ENCODE data around the gene CDH3.

CDH3 gene

DNA sequence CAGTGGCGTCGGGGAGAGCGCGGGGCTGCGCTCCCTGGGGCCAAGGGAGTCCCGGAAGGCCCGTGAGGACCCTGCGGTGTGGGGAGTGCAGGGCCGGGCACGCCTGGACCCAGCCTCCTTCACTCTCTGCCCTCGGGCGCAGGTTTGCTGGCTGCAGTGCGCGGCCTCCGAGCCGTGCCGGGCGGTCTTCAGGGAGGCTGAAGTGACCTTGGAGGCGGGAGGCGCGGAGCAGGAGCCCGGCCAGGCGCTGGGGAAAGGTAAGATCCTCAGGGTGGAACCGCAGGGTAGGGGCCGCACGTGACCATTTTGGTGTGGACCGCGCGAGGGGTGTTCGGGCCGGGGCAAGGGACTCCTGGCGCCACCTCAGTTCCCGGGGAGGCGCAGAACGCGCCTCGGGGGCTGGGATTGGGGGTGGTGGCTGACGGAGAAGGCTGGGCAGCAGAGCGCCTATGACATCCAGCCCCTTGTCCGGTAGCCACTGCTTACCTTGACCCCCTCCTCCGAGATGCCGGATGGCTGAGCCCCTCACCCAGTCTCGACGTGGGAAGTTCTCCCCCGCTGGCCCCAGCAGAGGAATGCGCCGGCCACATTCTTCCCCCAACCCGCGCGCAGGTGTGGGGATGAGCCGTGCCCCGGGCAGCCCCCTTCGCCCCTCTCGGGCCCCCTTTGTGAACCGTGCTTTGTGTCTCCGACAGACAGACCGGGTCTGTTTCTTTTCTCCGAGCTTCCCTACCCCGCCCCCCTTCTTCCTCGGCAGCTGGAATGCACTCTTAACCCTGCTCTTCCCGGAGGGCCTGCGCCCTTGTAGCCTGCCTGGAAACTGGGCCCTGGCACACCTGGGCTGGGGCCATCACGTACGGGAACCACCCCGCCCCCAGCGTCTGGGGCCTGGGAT, 631 bp downstream of the CDH3 start:
- no peak for DNase-seq (ENCODE audit: low read depth in 2 of 2)
- H3K4me3 ChIP-seq (replicated peaks in 1 of 2; ENCODE audit: low read depth in 2 of 2, low read length in 2 of 2): no peak overlapping the region
- TF ChIP-seq, protein P1, sequence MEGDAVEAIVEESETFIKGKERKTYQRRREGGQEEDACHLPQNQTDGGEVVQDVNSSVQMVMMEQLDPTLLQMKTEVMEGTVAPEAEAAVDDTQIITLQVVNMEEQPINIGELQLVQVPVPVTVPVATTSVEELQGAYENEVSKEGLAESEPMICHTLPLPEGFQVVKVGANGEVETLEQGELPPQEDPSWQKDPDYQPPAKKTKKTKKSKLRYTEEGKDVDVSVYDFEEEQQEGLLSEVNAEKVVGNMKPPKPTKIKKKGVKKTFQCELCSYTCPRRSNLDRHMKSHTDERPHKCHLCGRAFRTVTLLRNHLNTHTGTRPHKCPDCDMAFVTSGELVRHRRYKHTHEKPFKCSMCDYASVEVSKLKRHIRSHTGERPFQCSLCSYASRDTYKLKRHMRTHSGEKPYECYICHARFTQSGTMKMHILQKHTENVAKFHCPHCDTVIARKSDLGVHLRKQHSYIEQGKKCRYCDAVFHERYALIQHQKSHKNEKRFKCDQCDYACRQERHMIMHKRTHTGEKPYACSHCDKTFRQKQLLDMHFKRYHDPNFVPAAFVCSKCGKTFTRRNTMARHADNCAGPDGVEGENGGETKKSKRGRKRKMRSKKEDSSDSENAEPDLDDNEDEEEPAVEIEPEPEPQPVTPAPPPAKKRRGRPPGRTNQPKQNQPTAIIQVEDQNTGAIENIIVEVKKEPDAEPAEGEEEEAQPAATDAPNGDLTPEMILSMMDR (IDR thresholded peaks at IDR 0.05; ENCODE audit: low read depth, low read length): no peak

DNA sequence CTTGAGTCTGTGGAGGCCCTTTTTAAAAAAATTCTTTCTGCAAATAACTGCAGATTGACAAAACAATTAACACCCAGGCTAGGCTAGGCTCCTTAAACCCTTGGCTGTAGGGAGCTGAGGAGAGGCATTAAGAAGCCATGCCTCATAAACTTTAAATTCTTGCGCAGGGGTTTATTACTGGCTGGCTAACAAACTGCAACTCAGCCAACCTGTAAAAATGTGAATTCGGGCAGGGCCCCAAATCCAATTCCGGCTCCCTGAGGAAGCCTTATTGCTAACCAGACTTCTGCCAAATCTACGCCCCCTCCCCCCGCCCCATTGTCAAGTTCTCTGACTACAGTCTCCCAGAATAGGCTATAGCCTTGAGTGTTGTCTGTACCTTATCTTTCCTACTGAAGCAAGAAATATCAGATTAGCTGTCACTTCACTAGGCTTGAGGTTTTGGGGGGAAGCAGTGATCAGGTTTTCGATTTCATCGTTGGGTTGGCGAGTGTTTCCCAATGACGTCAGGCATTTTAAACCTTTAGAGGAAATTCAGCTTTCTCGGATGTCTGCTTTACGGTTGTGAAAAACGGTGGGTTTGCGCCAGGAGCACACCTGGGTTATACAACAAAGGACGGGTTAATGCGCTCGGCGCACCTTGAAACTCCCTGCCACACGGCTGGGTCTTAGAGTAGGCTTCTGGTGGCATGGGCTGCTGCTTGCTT, 2.0 kb downstream of the CDH3 start:
- no peak for DNase-seq (ENCODE audit: low read depth in 2 of 2)
- no peak overlapping the region for H3K4me3 ChIP-seq (replicated peaks in 1 of 2; ENCODE audit: low read depth in 2 of 2, low read length in 2 of 2)
- TF ChIP-seq, protein P1 (IDR thresholded peaks at IDR 0.05; ENCODE audit: low read depth, low read length): no peak

DNA sequence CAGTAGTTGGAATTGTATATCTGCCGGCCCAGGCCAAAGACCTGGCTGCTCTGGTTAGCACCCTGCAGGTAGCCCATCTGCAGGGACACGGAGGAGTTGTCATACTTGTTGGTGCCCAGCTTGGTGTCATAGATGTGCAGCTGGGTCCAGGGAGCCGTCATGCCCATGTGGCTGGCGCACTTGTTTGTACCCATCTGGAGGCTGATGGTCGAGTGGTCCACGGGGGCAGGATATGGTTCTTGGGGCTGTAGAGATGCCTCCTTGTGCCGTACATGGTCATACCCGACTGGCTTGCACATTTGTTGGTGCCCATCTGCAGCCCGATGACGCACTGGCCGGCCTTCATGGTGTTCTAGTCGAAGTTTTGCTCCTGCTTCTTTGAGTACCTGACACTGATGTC, 6.0 kb downstream of the CDH3 start:
- no peak overlapping the region for H3K4me3 ChIP-seq (replicated peaks in 1 of 2; ENCODE audit: low read depth in 2 of 2, low read length in 2 of 2)
- TF ChIP-seq, protein P1 (IDR thresholded peaks at IDR 0.05; ENCODE audit: low read depth, low read length): no peak
- no peak for DNase-seq (ENCODE audit: low read depth in 2 of 2)

DNA sequence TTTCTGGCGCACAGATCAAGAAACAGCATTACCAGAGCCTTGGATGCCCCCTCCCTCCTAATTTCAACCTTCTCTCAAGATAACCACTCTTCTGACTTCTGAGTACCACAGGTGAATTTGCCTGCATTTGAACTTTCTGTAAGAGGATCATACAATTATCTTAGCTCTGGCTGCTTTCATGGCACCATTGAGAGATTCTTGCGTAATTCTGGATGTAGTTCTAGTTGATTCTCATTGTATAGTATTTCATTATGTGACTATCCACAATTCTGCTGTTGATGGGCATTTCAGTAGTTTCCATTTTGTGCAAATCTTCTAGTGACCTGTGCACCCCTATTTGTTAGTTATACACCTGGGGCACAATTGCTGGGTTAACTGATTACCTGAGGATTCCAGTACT, 7.5 kb downstream of the CDH3 start:
- H3K4me3 ChIP-seq (replicated peaks in 1 of 2; ENCODE audit: low read depth in 2 of 2, low read length in 2 of 2): no peak overlapping the region
- no peak for DNase-seq (ENCODE audit: low read depth in 2 of 2)
- TF ChIP-seq, protein P1 (IDR thresholded peaks at IDR 0.05; ENCODE audit: low read depth, low read length): no peak

DNA sequence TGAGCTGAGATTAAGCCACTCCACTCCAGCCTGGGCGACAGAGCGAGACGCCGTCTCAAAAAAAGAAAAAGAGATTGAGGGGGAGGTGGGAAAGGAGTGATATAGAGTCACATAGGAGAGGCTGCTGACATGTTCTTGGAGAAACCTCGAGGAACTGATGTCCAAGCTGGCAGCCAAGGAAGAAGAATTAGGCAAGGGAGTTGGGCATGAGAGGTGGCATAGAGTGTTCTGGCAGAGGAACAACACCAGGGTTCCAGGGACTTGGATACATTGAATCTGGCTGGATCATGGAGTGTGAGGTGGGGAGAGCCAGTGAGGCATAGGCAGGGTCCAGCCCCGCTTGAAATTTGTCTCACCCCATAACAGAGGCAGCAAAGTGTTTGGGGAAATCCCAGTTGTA, 10.7 kb downstream of the CDH3 start:
- TF ChIP-seq, protein P1 (IDR thresholded peaks at IDR 0.05; ENCODE audit: low read depth, low read length): no peak
- no peak for DNase-seq (ENCODE audit: low read depth in 2 of 2)
- no peak overlapping the region for H3K4me3 ChIP-seq (replicated peaks in 1 of 2; ENCODE audit: low read depth in 2 of 2, low read length in 2 of 2)

DNA sequence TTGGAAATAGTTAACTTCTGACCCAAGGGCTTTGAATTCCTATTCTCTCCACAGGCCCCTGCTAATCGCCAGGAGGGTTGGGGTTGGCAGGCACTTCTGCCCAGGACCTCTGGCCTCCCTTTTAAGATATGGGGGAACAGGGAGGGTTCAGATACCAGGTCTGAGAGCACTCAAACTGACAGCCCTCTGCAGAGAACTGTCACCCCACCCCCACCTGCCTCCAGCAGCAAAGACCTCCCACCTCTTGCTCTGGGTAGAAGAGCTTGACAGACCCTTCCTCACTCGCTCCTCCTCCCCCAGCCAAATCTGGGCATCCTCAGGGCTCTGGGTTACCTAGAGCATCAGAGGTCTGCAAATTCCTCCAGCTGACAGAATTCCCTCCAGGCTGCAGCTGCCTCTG, 11.6 kb downstream of the CDH3 start:
- no peak for DNase-seq (ENCODE audit: low read depth in 2 of 2)
- TF ChIP-seq, protein P1 (IDR thresholded peaks at IDR 0.05; ENCODE audit: low read depth, low read length): no peak
- no peak overlapping the region for H3K4me3 ChIP-seq (replicated peaks in 1 of 2; ENCODE audit: low read depth in 2 of 2, low read length in 2 of 2)
